HG02840 (cell line): ENCODE results near the gene KBTBD13.
"Not testable (repeated sequence)": the region's sequence is repeated elsewhere in the genome, so short reads cannot be mapped to it uniquely, and the experiment has no call there.

Source experiments
- ATAC-seq: cut with Tn5 transposase; IDR thresholded peaks from one replicate; pipeline ENCODE4 v1.9.1; 2021; ENCODE audit warnings: mild to moderate bottlenecking, moderate library complexity, moderate number of reproducible peaks; ENCODE audit not compliant: unreplicated experiment, low FRiP score

The KBTBD13 gene

GRCh38 chr15:65085990-65086679 lies 9.6 kb downstream of the KBTBD13 start:
- no peak for ATAC-seq

- ATAC-seq = no peak
These were observed 10.2 kb downstream of the KBTBD13 start for GRCh38 chr15:65086680-65087111.

- no peak for ATAC-seq
These were observed 10.9 kb downstream of the KBTBD13 start for GRCh38 chr15:65087411-65087810.

- no peak for ATAC-seq
These were observed 11.5 kb downstream of the KBTBD13 start for GRCh38 chr15:65087873-65088642.

GRCh38 chr15:65088643-65089021 lies 12.1 kb downstream of the KBTBD13 start:
- no peak for ATAC-seq

- no peak for ATAC-seq
These were observed 12.8 kb downstream of the KBTBD13 start for GRCh38 chr15:65089206-65089824.

- ATAC-seq = no peak
These were observed 15.6 kb downstream of the KBTBD13 start for GRCh38 chr15:65091946-65092770.

GRCh38 chr15:65092911-65093792 lies 16.6 kb downstream of the KBTBD13 start:
- ATAC-seq = no peak

- ATAC-seq = not testable (repeated sequence)
These were observed 17.2 kb downstream of the KBTBD13 start for GRCh38 chr15:65093793-65094170.

- ATAC-seq = no peak
These were observed 17.9 kb downstream of the KBTBD13 start for GRCh38 chr15:65094294-65094995.

- ATAC-seq = no peak
These were observed 18.6 kb downstream of the KBTBD13 start for GRCh38 chr15:65095011-65095746.

GRCh38 chr15:65095747-65096104 lies 19.2 kb downstream of the KBTBD13 start:
- no peak for ATAC-seq

GRCh38 chr15:65096481-65097385 lies 20.2 kb downstream of the KBTBD13 start:
- ATAC-seq = no peak

GRCh38 chr15:65097651-65098263 lies 21.2 kb downstream of the KBTBD13 start:
- ATAC-seq = no peak

GRCh38 chr15:65099336-65099735 lies 22.8 kb downstream of the KBTBD13 start:
- no peak for ATAC-seq

- ATAC-seq = not testable (repeated sequence)
These were observed 23.3 kb downstream of the KBTBD13 start for GRCh38 chr15:65099801-65100200.

GRCh38 chr15:65100442-65100841 lies 23.9 kb downstream of the KBTBD13 start:
- ATAC-seq = no peak
